K562 (cell line): Measurements from ENCODE around the gene CCNJL.

Source experiments
- POLR2AphosphoS5 ChIP-seq: IDR thresholded peaks from 2 replicates; pipeline ENCODE4 v1.6.1; 2011; ENCODE audit warnings: mild to moderate bottlenecking, low read depth, low read length, moderate library complexity; ENCODE audit not compliant: control insufficient read depth, insufficient read depth
- SMAD3 ChIP-seq: fragments of 450-650 bp; formaldehyde crosslinking; conservative IDR thresholded peaks from 2 replicates; pipeline ENCODE4 v1.4.0; 2020; ENCODE audit warnings: mild to moderate bottlenecking
- ZSCAN32 ChIP-seq: fragments of 450-650 bp; formaldehyde crosslinking; IDR thresholded peaks from 2 replicates; pipeline ENCODE4 v1.4.0; 2020; ENCODE audit warnings: mild to moderate bottlenecking, moderate library complexity

DNA sequence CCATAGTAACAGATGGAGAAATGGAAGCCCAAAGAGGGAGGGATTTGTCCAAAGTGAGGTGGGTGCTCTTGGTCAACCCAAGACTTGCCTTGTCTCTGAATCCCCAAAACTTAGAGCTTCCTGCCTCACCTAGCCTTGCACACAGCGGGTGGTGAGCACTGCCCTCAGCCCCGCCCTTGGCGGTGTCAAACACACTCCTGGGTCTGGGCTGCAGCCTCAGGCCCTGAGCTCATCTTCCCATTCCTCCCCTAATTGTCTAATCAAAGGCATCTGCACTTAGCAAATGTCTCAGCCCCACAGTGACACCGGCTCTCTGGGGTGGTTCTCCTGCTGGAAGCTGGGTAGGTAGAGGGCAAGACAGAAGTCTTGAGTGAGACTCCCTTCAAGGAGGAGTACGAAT, 62.1 kb downstream of the CCNJL start:
- TF ChIP-seq SMAD3 (CRISPR knock-in tag) (no peak), POLR2AphosphoS5 (no peak), ZSCAN32 (CRISPR knock-in tag) (no peak)
